Kidney (tissue), 14 donors: ENCODE results near the gene LONRF3. TPM values are rescaled to one million over a fixed set of nuclear protein-coding genes. Genes with fewer than 3 reads are reported as not detected.

Experiments used
- DNase-seq, 5 donors: peaks; one replicate each; pipeline ENCODE4 v3.0.0-alpha.2; 2013 to 2020
- FAIRE-seq: peaks from 2 replicates; lab custom pipeline; 2012; peaks lifted over from hg19 to GRCh38; lab: Jason Lieb, UNC
- H3K27ac ChIP-seq, 2 donors: one replicate each; pipeline ENCODE4 v1.7.0; 2013; ENCODE audit warnings: low read depth in 2 of 2, low read length in 2 of 2, inconsistent platforms in 1 of 2
- H3K27me3 ChIP-seq: one replicate; pipeline ENCODE4 v1.7.1; 2013; ENCODE audit warnings: low read length, inconsistent platforms; ENCODE audit not compliant: control insufficient read depth, insufficient read depth
- H3K36me3 ChIP-seq, 3 donors: one replicate each; pipeline versions ENCODE4 v1.7.0 to v1.7.1; 2013; ENCODE audit warnings: low read length in 3 of 3, control low read depth in 1 of 3, inconsistent platforms in 1 of 3; ENCODE audit not compliant: insufficient read depth in 3 of 3, control insufficient read depth in 2 of 3
- H3K4me1 ChIP-seq, 3 donors: one replicate each; pipeline versions ENCODE4 v1.7.0 to v1.7.1; 2013; ENCODE audit warnings: low read length in 3 of 3, inconsistent platforms in 1 of 3, low read depth in 1 of 3; ENCODE audit not compliant: control insufficient read depth in 2 of 3, insufficient read depth in 2 of 3
- H3K4me3 ChIP-seq, 3 donors: one replicate each; pipeline versions ENCODE4 v1.7.0 to v1.8.1; 2013; ENCODE audit warnings: low read length in 3 of 3, control low read depth in 1 of 3, inconsistent platforms in 1 of 3
- H3K9ac ChIP-seq, 3 donors: one replicate each; pipeline versions ENCODE4 v1.7.0 to v1.7.1; 2013; ENCODE audit warnings: low read length in 3 of 3, control low read depth in 1 of 3, inconsistent platforms in 1 of 3
- H3K9me3 ChIP-seq, 3 donors: one replicate each; pipeline versions ENCODE4 v1.7.0 to v1.7.1; 2013; ENCODE audit warnings: low read length in 3 of 3, control low read depth in 1 of 3, inconsistent platforms in 1 of 3; ENCODE audit not compliant: control insufficient read depth in 2 of 3, insufficient read depth in 1 of 3
- intact Hi-C: fragments of 100-400 bp; cut with DNase I; formaldehyde crosslinking; loops from one replicate; pipeline ENCODE4 v1.11.1; 2022
- polyA plus RNA-seq: library from polyadenylated mRNA; stranded (reverse); fragments of 350-450 nt; fragmentation: Illumina TruSeq; extraction: RNeasy Lipid Tissue Mini Kit (QIAGEN cat#74804); gene quantifications from one replicate; pipeline ENCODE4 v1.2.3, GENCODE V29; 2014; ENCODE audit warnings: low read depth, low replicate concordance; ENCODE audit not compliant: insufficient read depth
- total RNA-seq: library from RNA; stranded (reverse); fragmentation: NEBNext Ultra II Directional; extraction: Animal tissue kit (Norgen Biotek cat#: 25700); gene quantifications from one replicate; pipeline ENCODE4 v1.2.1, GENCODE V29; 2021
- TF ChIP-seq, protein P1 (sequence below): IDR thresholded peaks from 3 replicates; pipeline ENCODE4 v1.5.1; 2012; ENCODE audit warnings: mild to moderate bottlenecking, moderate library complexity, borderline replicate concordance; ENCODE audit not compliant: insufficient read depth; ENCODE audit errors: extremely low read depth
- donor health status: control.
- donor health status: control.
- donor health status: control.
- donor health status: control.
- donor health status: control.
- donor health status: DM: yes; HTN: yes; CAD: no.
- donor health status: Normal renal cell carcinoma (clear cell type).

LONRF3 gene
- total and polyA plus RNA-seq, 2 donors from 2014 or later: 0.67 to 5.5 TPM

DNA sequence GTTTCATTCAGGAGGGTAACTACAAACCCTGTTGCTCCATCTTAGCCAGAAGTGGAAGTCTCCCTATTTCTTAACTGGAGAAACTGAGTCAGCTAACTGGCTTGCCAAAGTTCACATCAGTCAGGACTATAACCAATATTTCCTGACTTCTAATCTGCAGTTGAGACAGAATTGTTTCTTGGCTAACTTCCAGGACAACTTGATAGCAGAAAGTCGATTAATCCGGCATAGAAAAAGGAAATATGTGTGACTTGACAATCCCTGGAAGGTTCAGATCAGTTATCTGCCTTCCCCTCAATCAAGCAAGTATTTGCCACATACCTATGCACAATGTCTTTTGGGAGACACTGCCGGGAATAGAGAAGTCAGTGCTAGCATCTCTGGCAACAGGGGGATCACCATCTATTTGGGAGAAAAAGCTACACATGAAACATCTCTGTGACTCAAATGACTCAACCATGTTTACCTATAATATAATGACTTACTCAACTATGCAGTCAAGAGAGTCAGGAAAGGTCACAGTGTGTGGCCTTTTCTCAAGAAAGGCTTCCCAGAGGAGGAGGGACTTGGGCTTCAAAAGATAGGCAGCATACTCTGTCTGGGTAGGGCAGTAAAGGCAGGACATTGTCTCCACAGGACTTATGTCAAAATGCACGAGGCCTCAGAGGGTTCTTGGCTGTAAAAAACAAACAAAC, 12.4 kb upstream of the LONRF3 start:
- Histone ChIP-seq H3K27ac (no peak overlapping the region), H3K27me3 (no peaks in the 10 kb centered on the region), H3K9me3 (no peaks in the 10 kb centered on the region), H3K36me3 (no peaks in the 10 kb centered on the region), H3K4me1 (no peaks in the 10 kb centered on the region), H3K9ac (no peak overlapping the region), H3K4me3 (no peak overlapping the region)
- DNase-seq (no peak), FAIRE-seq (no peak)
- intact Hi-C loops: no loop called here
- TF ChIP-seq, protein P1, sequence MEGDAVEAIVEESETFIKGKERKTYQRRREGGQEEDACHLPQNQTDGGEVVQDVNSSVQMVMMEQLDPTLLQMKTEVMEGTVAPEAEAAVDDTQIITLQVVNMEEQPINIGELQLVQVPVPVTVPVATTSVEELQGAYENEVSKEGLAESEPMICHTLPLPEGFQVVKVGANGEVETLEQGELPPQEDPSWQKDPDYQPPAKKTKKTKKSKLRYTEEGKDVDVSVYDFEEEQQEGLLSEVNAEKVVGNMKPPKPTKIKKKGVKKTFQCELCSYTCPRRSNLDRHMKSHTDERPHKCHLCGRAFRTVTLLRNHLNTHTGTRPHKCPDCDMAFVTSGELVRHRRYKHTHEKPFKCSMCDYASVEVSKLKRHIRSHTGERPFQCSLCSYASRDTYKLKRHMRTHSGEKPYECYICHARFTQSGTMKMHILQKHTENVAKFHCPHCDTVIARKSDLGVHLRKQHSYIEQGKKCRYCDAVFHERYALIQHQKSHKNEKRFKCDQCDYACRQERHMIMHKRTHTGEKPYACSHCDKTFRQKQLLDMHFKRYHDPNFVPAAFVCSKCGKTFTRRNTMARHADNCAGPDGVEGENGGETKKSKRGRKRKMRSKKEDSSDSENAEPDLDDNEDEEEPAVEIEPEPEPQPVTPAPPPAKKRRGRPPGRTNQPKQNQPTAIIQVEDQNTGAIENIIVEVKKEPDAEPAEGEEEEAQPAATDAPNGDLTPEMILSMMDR: no peak

DNA sequence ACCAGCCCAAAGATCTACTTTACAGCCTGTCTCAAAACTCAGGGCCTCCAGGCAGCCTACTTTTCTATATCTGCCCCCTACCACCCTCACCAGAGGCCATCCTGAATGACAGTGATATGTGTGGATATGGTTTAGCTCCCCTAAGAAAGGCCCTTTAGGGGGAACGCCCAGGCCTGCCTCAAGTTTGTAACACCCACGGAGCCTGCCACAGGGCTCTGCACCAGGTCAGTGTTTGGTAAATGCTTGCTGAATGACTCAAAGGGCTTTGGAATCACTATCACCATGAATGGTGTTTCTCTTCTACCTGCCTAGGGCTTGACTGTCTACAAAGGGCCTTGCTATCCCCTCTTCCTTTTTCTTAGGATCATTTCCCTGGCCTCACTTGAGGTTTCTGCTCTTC, 11.3 kb upstream of the LONRF3 start:
- H3K27ac ChIP-seq: no peak overlapping the region
- H3K9me3 ChIP-seq: no peaks in the 10 kb centered on the region
- H3K27me3 ChIP-seq: no peaks in the 10 kb centered on the region
- no peak overlapping the region for H3K9ac ChIP-seq
- intact Hi-C loops: no loop called here
- no peak overlapping the region for H3K4me3 ChIP-seq
- TF ChIP-seq, protein P1: no peak
- H3K36me3 ChIP-seq: no peaks in the 10 kb centered on the region
- H3K4me1 ChIP-seq: no peaks in the 10 kb centered on the region
- DNase-seq (no peak), FAIRE-seq (no peak)

DNA sequence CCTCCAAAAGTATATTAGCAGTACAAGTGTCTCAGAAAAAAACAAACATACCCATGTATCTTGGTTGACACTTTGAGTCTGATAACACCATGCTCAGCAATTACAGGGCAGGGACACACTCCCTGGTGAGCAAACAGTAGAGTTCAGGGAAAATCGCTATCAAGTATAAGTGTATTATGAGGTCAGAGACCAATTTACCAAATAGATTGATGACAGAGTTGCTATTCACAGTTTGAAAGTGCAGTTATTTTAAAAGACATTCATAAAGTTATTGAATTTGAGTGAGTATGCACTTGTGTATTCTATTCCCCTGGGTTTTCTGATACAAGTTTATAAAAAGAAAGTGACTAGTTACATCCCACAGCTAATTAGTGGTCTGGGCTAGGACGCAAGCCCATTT, 10.2 kb upstream of the LONRF3 start:
- Histone ChIP-seq H3K9ac (no peak overlapping the region), H3K27me3 (no peaks in the 10 kb centered on the region), H3K4me1 (no peaks in the 10 kb centered on the region), H3K36me3 (no peaks in the 10 kb centered on the region), H3K4me3 (no peak overlapping the region), H3K9me3 (no peaks in the 10 kb centered on the region), H3K27ac (no peak overlapping the region)
- FAIRE-seq (no peak), DNase-seq (no peak)
- intact Hi-C loops: no loop called here
- TF ChIP-seq, protein P1: no peak

DNA sequence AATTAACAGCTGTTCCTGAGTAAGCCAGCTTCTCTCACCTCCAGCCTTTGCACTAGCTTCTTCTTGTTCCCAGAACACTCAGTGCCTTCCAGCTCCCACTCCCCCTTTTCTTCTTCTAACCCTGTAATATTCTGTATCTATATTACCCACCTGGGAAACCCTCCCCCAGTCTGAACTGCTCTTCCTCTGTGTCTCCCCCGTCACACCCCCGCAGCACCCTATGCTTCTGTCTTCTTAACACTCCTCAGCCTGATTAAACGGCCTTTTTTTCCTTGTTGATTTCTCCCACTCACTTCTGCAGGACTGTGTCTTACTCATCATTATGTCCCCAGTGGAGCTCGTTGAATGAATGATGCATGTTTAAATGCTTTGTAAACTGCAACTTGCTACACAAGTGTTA, 9.0 kb upstream of the LONRF3 start:
- Histone ChIP-seq H3K27ac (no peak overlapping the region), H3K9me3 (no peaks in the 10 kb centered on the region), H3K9ac (no peak overlapping the region), H3K27me3 (no peaks in the 10 kb centered on the region), H3K4me3 (no peak overlapping the region), H3K36me3 (no peaks in the 10 kb centered on the region), H3K4me1 (no peaks in the 10 kb centered on the region)
- DNase-seq (no peak), FAIRE-seq (no peak)
- TF ChIP-seq, protein P1: no peak
- intact Hi-C loops: no loop called here
